Measurements from ENCODE around the gene PPM1D.
"Not testable (repeated sequence)": the region's sequence is repeated elsewhere in the genome, so short reads cannot be mapped to it uniquely, and the experiment has no call there.

Gene PPM1D

GRCh38 chr17:60594170-60594569 lies 5.8 kb upstream of the PPM1D start:
- DNase-seq, result not testable (repeated sequence)

GRCh38 chr17:60594734-60595133 lies 5.3 kb upstream of the PPM1D start:
- no peak for DNase-seq

- DNase-seq, result no peak
Observed at GRCh38 chr17:60597297-60597696, 2.7 kb upstream of the PPM1D start.

- DNase-seq, result no peak
Observed at GRCh38 chr17:60598001-60598736, 1.8 kb upstream of the PPM1D start.

GRCh38 chr17:60599220-60599619 lies 773 bp upstream of the PPM1D start:
- no peak for DNase-seq

GRCh38 chr17:60600490-60601446 lies 775 bp downstream of the PPM1D start:
- DNase-seq, result peak; percentile 92

- peak; percentile 69 for DNase-seq
Observed at GRCh38 chr17:60601447-60602384, 1.7 kb downstream of the PPM1D start.

- no peak for DNase-seq
Observed at GRCh38 chr17:60602385-60602742, 2.4 kb downstream of the PPM1D start.

- DNase-seq, result no peak
Observed at GRCh38 chr17:60602871-60603270, 2.9 kb downstream of the PPM1D start.

GRCh38 chr17:60603477-60603876 lies 3.5 kb downstream of the PPM1D start:
- not testable (repeated sequence) for DNase-seq

GRCh38 chr17:60604686-60605334 lies 4.8 kb downstream of the PPM1D start:
- DNase-seq, result peak; percentile 72

- no peak for DNase-seq
Observed at GRCh38 chr17:60606036-60606435, 6.0 kb downstream of the PPM1D start.

- DNase-seq, result no peak
Observed at GRCh38 chr17:60610473-60610872, 10.5 kb downstream of the PPM1D start.

GRCh38 chr17:60611321-60611720 lies 11.3 kb downstream of the PPM1D start:
- not testable (repeated sequence) for DNase-seq

- no peak for DNase-seq
Observed at GRCh38 chr17:60613325-60613724, 13.3 kb downstream of the PPM1D start.

- not testable (repeated sequence) for DNase-seq
Observed at GRCh38 chr17:60613796-60614195, 13.8 kb downstream of the PPM1D start.

GRCh38 chr17:60614247-60614646 lies 14.3 kb downstream of the PPM1D start:
- DNase-seq, result not testable (repeated sequence)

GRCh38 chr17:60615108-60615507 lies 15.1 kb downstream of the PPM1D start:
- no peak for DNase-seq

GRCh38 chr17:60615840-60616239 lies 15.8 kb downstream of the PPM1D start:
- DNase-seq, result no peak

- DNase-seq, result no peak
Observed at GRCh38 chr17:60618080-60618479, 18.1 kb downstream of the PPM1D start.

- no peak for DNase-seq
Observed at GRCh38 chr17:60618854-60619526, 19.0 kb downstream of the PPM1D start.

GRCh38 chr17:60622961-60623360 lies 23.0 kb downstream of the PPM1D start:
- DNase-seq, result no peak

Measured in islet precursor cell (in vitro differentiated cells).